Neural progenitor cell (in vitro differentiated cells): ENCODE measurements around the gene FPGT. TPM values are rescaled to one million over a fixed set of nuclear protein-coding genes. Genes with fewer than 3 reads are reported as not detected.
A peak's percentile ranks its signal among the peaks of the same experiment; 100 is the strongest.

Experiments
- DNase-seq: peaks from one replicate; pipeline ENCODE4 v3.0.0-alpha.2; 2016; ENCODE audit warnings: low spot score
- H2AFZ ChIP-seq: fragments of 200-600 bp; sonication (generic); replicated peaks from 2 replicates; pipeline ENCODE4 v1.6.1; 2016; ENCODE audit warnings: antibody characterized with exemption
- H3F3A ChIP-seq: fragments of 200-600 bp; sonication (generic); 2 replicates; pipeline ENCODE4 v1.6.1; 2016; ENCODE audit warnings: antibody characterized with exemption, low read depth
- H3K27ac ChIP-seq: fragments of 200-600 bp; sonication (generic); 2 replicates; pipeline ENCODE4 v1.5.1; 2016; ENCODE audit warnings: mild to moderate bottlenecking
- H3K27me3 ChIP-seq: fragments of 200-600 bp; sonication (generic); 2 replicates; pipeline ENCODE4 v1.6.1; 2016; ENCODE audit warnings: mild to moderate bottlenecking, moderate library complexity
- H3K36me3 ChIP-seq: fragments of 200-600 bp; sonication (generic); 2 replicates; pipeline ENCODE4 v1.5.1; 2016
- H3K4me1 ChIP-seq: fragments of 200-600 bp; sonication (generic); 2 replicates; pipeline ENCODE4 v1.6.1; 2016; ENCODE audit warnings: mixed run types
- H3K4me2 ChIP-seq: fragments of 200-600 bp; sonication (generic); 2 replicates; pipeline ENCODE4 v1.6.1; 2016
- H3K4me3 ChIP-seq: fragments of 200-600 bp; sonication (generic); 2 replicates; pipeline ENCODE4 v1.5.1; 2016
- H3K79me2 ChIP-seq: fragments of 200-600 bp; sonication (generic); 2 replicates; pipeline ENCODE4 v1.6.1; 2016; ENCODE audit warnings: low read depth
- H3K9ac ChIP-seq: fragments of 200-600 bp; sonication (generic); 2 replicates; pipeline ENCODE4 v1.6.1; 2016
- H3K9me3 ChIP-seq: fragments of 200-600 bp; sonication (generic); 2 replicates; pipeline ENCODE4 v1.5.1; 2016; ENCODE audit warnings: low read depth
- H4K20me1 ChIP-seq: fragments of 200-600 bp; sonication (generic); 2 replicates; pipeline ENCODE4 v1.6.1; 2016; ENCODE audit warnings: low read depth
- H3K27ac Mint-ChIP-seq: 3 replicates; pipeline ENCODE4 v1.8.0; 2021; ENCODE audit warnings: mixed read lengths
- H3K27me3 Mint-ChIP-seq: 2 replicates; pipeline ENCODE4 v1.8.0; 2022; ENCODE audit warnings: low read depth, mild to moderate bottlenecking, inconsistent platforms, moderate library complexity, mixed read lengths; ENCODE audit not compliant: insufficient read depth
- H3K36me3 Mint-ChIP-seq: 3 replicates; pipeline ENCODE4 v1.8.0; 2021; ENCODE audit warnings: mixed read lengths
- H3K4me1 Mint-ChIP-seq: 3 replicates; pipeline ENCODE4 v1.8.0; 2021; ENCODE audit warnings: mixed read lengths
- H3K4me3 Mint-ChIP-seq: 3 replicates; pipeline ENCODE4 v1.8.0; 2021; ENCODE audit warnings: mild to moderate bottlenecking, moderate library complexity, mixed read lengths
- H3K9me3 Mint-ChIP-seq: 3 replicates; pipeline ENCODE4 v1.8.0; 2020; ENCODE audit warnings: mixed read lengths
- EZH2 ChIP-seq: fragments of 200-600 bp; sonication (generic); IDR thresholded peaks from 2 replicates; pipeline ENCODE4 v1.6.1; 2017; ENCODE audit warnings: antibody characterized with exemption, mild to moderate bottlenecking, moderate library complexity
- EZH2phosphoT487 ChIP-seq: fragments of 200-600 bp; sonication (generic); IDR thresholded peaks from 2 replicates; pipeline ENCODE4 v1.6.1; 2017; ENCODE audit warnings: antibody characterized with exemption
- total RNA-seq: library from RNA; depleted of rRNA; stranded (reverse); fragments of >200 nt; gene quantifications from 2 replicates; pipeline ENCODE4 v1.2.3, GENCODE V29; 2015; ENCODE audit warnings: low replicate concordance
- TF ChIP-seq, protein P1 (sequence below): fragments of 200-600 bp; sonication (generic); IDR thresholded peaks from 2 replicates; pipeline ENCODE4 v1.5.1; 2017; ENCODE audit warnings: antibody characterized with exemption, mild to moderate bottlenecking

Gene FPGT
- total RNA-seq, 1 donor from 2014 or later = 17.2 TPM

GRCh38 chr1:74205266-74205665, 7.2 kb downstream of the FPGT start:
- Histone ChIP-seq H3K4me1 (no peaks in the 10 kb centered on the region), H4K20me1 (no peaks in the 10 kb centered on the region), H3K4me2 (no peak overlapping the region), H2AFZ (no peak overlapping the region), H3F3A (no peaks in the 10 kb centered on the region), H3K36me3 (no peaks in the 10 kb centered on the region), H3K27ac (no peak overlapping the region), H3K9me3 (no peaks in the 10 kb centered on the region), H3K9ac (no peak overlapping the region), H3K4me3 (no peak overlapping the region), H3K79me2 (no peaks in the 10 kb centered on the region), H3K27me3 (no peaks in the 10 kb centered on the region)
- TF ChIP-seq EZH2phosphoT487 (no peak), EZH2 (no peak)
- TF ChIP-seq, protein P1, sequence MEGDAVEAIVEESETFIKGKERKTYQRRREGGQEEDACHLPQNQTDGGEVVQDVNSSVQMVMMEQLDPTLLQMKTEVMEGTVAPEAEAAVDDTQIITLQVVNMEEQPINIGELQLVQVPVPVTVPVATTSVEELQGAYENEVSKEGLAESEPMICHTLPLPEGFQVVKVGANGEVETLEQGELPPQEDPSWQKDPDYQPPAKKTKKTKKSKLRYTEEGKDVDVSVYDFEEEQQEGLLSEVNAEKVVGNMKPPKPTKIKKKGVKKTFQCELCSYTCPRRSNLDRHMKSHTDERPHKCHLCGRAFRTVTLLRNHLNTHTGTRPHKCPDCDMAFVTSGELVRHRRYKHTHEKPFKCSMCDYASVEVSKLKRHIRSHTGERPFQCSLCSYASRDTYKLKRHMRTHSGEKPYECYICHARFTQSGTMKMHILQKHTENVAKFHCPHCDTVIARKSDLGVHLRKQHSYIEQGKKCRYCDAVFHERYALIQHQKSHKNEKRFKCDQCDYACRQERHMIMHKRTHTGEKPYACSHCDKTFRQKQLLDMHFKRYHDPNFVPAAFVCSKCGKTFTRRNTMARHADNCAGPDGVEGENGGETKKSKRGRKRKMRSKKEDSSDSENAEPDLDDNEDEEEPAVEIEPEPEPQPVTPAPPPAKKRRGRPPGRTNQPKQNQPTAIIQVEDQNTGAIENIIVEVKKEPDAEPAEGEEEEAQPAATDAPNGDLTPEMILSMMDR = no peak
- H3K27me3 Mint-ChIP-seq = no peaks in the 10 kb centered on the region
- peaks cover 3% of the 10 kb centered on the region for H3K36me3 Mint-ChIP-seq
- H3K9me3 Mint-ChIP-seq = peaks cover under 1% of the 10 kb centered on the region
- DNase-seq = peak; percentile 17
- H3K4me3 Mint-ChIP-seq = no peak overlapping the region
- peaks cover 8% of the 10 kb centered on the region for H3K4me1 Mint-ChIP-seq
- H3K27ac Mint-ChIP-seq = no peak overlapping the region

GRCh38 chr1:74215229-74215628, 17.2 kb downstream of the FPGT start:
- no peak overlapping the region for H3K4me3 Mint-ChIP-seq
- no peak overlapping the region for H3K27ac Mint-ChIP-seq
- H3K27me3 ChIP-seq = no peaks in the 10 kb centered on the region
- peaks cover 10% of the 10 kb centered on the region for H3K9me3 Mint-ChIP-seq
- TF ChIP-seq EZH2phosphoT487 = no peak
- no peak for TF ChIP-seq EZH2
- H2AFZ ChIP-seq = no peak overlapping the region
- no peak overlapping the region for H3K9ac ChIP-seq
- H3K36me3 ChIP-seq = no peaks in the 10 kb centered on the region
- no peak overlapping the region for H3K4me3 ChIP-seq
- no peaks in the 10 kb centered on the region for H3F3A ChIP-seq
- H3K4me1 Mint-ChIP-seq = peaks cover 9% of the 10 kb centered on the region
- H3K27ac ChIP-seq = no peak overlapping the region
- peaks cover 7% of the 10 kb centered on the region for H3K4me1 ChIP-seq
- peaks cover 3% of the 10 kb centered on the region for H3K27me3 Mint-ChIP-seq
- H3K4me2 ChIP-seq = no peak overlapping the region
- H4K20me1 ChIP-seq = no peaks in the 10 kb centered on the region
- H3K36me3 Mint-ChIP-seq = no peaks in the 10 kb centered on the region
- H3K9me3 ChIP-seq = no peaks in the 10 kb centered on the region
- no peak for DNase-seq
- no peaks in the 10 kb centered on the region for H3K79me2 ChIP-seq

DNA sequence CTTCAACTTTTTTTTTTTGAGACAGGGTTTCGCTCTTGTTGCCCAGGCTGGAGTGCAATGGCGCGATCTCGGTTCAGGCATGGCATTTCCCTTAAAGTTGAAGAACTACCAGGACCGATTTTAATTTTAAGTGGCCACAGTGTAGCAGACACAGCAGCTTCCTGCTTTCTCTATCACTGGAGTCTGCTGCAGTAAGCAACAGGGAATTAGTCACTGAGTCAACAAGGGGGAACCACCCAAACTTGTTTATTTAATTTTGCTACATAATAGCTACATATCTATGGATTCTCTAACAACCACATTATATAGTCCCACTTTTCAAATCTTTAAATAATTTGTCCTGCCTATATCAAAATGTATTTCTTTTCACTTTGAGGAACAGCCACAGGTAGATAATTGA, 24.7 kb downstream of the FPGT start:
- Histone ChIP-seq H3K9me3 (no peaks in the 10 kb centered on the region), H3K4me2 (no peak overlapping the region), H3K36me3 (no peaks in the 10 kb centered on the region), H3F3A (no peaks in the 10 kb centered on the region), H3K27me3 (no peaks in the 10 kb centered on the region), H3K79me2 (no peaks in the 10 kb centered on the region), H3K4me3 (no peak overlapping the region), H2AFZ (no peak overlapping the region), H4K20me1 (no peaks in the 10 kb centered on the region), H3K4me1 (no peaks in the 10 kb centered on the region), H3K27ac (no peak overlapping the region), H3K9ac (no peak overlapping the region)
- Mint-ChIP-seq H3K4me3 (no peak overlapping the region), H3K4me1 (no peaks in the 10 kb centered on the region), H3K27ac (no peak overlapping the region), H3K9me3 (peaks cover 19% of the 10 kb centered on the region), H3K27me3 (peaks cover 3% of the 10 kb centered on the region), H3K36me3 (peaks cover 2% of the 10 kb centered on the region)
- DNase-seq = no peak
- TF ChIP-seq EZH2 = no peak
- TF ChIP-seq, protein P1 = no peak
- no peak for TF ChIP-seq EZH2phosphoT487

DNA sequence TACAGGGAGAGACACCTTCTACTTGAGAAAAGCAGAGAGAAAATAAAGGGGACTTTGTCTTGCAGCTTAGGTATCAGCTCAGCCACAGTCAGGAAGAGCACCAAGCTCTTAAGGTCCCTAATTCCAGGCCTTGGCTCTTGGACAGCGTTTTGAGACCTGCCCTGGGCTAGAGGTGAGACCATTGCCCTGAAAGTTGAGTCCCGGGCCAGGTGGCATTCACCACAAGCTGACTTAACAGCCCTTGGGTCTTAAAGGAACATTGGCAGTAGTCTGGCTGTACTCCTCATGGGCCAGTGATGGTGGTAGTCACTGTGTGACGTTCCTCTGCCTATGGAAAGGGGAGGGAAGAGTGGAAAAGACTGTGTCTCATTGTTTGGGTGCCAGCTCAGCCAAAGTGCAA, 25.4 kb downstream of the FPGT start:
- H3K27me3 ChIP-seq = no peaks in the 10 kb centered on the region
- no peak overlapping the region for H3K4me3 Mint-ChIP-seq
- H4K20me1 ChIP-seq = no peaks in the 10 kb centered on the region
- H3K36me3 ChIP-seq = no peaks in the 10 kb centered on the region
- H3K79me2 ChIP-seq = no peaks in the 10 kb centered on the region
- no peaks in the 10 kb centered on the region for H3K9me3 ChIP-seq
- no peak overlapping the region for H2AFZ ChIP-seq
- H3K4me1 Mint-ChIP-seq = no peaks in the 10 kb centered on the region
- no peak overlapping the region for H3K27ac Mint-ChIP-seq
- H3K36me3 Mint-ChIP-seq = peaks cover 2% of the 10 kb centered on the region
- H3K9ac ChIP-seq = no peak overlapping the region
- H3K4me3 ChIP-seq = no peak overlapping the region
- H3K27me3 Mint-ChIP-seq = peaks cover 3% of the 10 kb centered on the region
- peaks cover 19% of the 10 kb centered on the region for H3K9me3 Mint-ChIP-seq
- H3K4me2 ChIP-seq = no peak overlapping the region
- no peak for DNase-seq
- TF ChIP-seq, protein P1 = no peak
- TF ChIP-seq EZH2 (no peak), EZH2phosphoT487 (no peak)
- no peaks in the 10 kb centered on the region for H3K4me1 ChIP-seq
- H3F3A ChIP-seq = no peaks in the 10 kb centered on the region
- no peak overlapping the region for H3K27ac ChIP-seq
